H1 (cell line): ENCODE results near the gene SERGEF. TPM values are rescaled to one million over a fixed set of nuclear protein-coding genes. Genes with fewer than 3 reads are reported as not detected.

ENCODE experiments used
- BACH1 ChIP-seq: IDR thresholded peaks from 2 replicates; pipeline ENCODE4 v1.6.1; 2012; ENCODE audit warnings: low read length, improper control_type of control experiment
- JUN ChIP-seq: IDR thresholded peaks from 2 replicates; pipeline ENCODE4 v1.6.1; 2011; ENCODE audit warnings: low read depth, mild to moderate bottlenecking, improper control_type of control experiment, low read length
- NANOG ChIP-seq: IDR thresholded peaks from 2 replicates; pipeline ENCODE4 v1.6.1; 2011; ENCODE audit warnings: low read length, low read depth, mild to moderate bottlenecking, inconsistent platforms; ENCODE audit not compliant: insufficient read depth, poor library complexity, severe bottlenecking
- SP1 ChIP-seq: IDR thresholded peaks from 2 replicates; pipeline ENCODE4 v1.6.1; 2011; ENCODE audit warnings: low read depth, low read length
- TCF12 ChIP-seq: IDR thresholded peaks from 2 replicates; pipeline ENCODE4 v1.6.1; 2011; ENCODE audit warnings: low read depth, mild to moderate bottlenecking, low read length
- polyA plus RNA-seq, 7 experiments: library from polyadenylated mRNA; depleted of rRNA in 3 of 7; stranded (reverse) in 5 of 7; unstranded in 2 of 7; fragments of >200 nt in 5 of 7; fragments of 200-250 nt in 2 of 7; gene quantifications; 1 replicate in 5 of 7; 2 replicates in 1 of 7; 4 replicates in 1 of 7; pipeline versions ENCODE4 v1.2.1 to v1.2.3, GENCODE V29; 2011 to 2013; ENCODE audit warnings: missing spikeins in 2 of 7, mixed read lengths in 2 of 7
- total RNA-seq: library from RNA; stranded (reverse); fragmentation: NEBNext Ultra II Directional; extraction: Animal tissue kit (Norgen Biotek cat#: 25700); gene quantifications from 2 replicates; pipeline ENCODE4 v1.2.1, GENCODE V29; 2021
- TF ChIP-seq, protein P1 (sequence below): fragments of 300-600 bp; sonication (generic); IDR thresholded peaks from 2 replicates; pipeline ENCODE4 v1.7.1; 2012; ENCODE audit warnings: low read length, moderate library complexity, mild to moderate bottlenecking, inconsistent platforms; ENCODE audit not compliant: insufficient replicate concordance

SERGEF gene
- total and polyA plus RNA-seq, 2 of the 8 experiments (the other 6 are each of a cell fraction or from before 2014, with no cell fraction given), result 16.6 to 28.8 TPM

DNA sequence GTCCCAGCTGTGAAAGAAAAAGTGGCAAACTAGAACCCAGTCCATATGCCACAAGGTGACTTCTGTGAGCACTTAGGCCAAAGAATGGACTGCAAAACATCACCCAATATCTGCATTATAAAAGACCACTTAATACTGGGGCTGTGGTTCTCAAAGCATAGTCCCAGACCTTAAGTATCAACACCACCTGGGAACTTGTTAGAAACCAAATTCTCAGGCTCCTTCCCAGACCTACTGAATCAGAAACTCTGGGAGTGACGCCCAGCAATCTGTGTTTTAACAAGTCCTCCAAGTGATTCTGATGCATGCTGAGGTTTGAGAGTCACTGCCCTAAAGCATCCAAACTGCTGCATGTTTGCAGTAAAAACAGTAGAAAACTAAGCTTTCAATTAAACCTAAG, 81.3 kb downstream of the SERGEF start (continued):
- TF ChIP-seq, protein P1, sequence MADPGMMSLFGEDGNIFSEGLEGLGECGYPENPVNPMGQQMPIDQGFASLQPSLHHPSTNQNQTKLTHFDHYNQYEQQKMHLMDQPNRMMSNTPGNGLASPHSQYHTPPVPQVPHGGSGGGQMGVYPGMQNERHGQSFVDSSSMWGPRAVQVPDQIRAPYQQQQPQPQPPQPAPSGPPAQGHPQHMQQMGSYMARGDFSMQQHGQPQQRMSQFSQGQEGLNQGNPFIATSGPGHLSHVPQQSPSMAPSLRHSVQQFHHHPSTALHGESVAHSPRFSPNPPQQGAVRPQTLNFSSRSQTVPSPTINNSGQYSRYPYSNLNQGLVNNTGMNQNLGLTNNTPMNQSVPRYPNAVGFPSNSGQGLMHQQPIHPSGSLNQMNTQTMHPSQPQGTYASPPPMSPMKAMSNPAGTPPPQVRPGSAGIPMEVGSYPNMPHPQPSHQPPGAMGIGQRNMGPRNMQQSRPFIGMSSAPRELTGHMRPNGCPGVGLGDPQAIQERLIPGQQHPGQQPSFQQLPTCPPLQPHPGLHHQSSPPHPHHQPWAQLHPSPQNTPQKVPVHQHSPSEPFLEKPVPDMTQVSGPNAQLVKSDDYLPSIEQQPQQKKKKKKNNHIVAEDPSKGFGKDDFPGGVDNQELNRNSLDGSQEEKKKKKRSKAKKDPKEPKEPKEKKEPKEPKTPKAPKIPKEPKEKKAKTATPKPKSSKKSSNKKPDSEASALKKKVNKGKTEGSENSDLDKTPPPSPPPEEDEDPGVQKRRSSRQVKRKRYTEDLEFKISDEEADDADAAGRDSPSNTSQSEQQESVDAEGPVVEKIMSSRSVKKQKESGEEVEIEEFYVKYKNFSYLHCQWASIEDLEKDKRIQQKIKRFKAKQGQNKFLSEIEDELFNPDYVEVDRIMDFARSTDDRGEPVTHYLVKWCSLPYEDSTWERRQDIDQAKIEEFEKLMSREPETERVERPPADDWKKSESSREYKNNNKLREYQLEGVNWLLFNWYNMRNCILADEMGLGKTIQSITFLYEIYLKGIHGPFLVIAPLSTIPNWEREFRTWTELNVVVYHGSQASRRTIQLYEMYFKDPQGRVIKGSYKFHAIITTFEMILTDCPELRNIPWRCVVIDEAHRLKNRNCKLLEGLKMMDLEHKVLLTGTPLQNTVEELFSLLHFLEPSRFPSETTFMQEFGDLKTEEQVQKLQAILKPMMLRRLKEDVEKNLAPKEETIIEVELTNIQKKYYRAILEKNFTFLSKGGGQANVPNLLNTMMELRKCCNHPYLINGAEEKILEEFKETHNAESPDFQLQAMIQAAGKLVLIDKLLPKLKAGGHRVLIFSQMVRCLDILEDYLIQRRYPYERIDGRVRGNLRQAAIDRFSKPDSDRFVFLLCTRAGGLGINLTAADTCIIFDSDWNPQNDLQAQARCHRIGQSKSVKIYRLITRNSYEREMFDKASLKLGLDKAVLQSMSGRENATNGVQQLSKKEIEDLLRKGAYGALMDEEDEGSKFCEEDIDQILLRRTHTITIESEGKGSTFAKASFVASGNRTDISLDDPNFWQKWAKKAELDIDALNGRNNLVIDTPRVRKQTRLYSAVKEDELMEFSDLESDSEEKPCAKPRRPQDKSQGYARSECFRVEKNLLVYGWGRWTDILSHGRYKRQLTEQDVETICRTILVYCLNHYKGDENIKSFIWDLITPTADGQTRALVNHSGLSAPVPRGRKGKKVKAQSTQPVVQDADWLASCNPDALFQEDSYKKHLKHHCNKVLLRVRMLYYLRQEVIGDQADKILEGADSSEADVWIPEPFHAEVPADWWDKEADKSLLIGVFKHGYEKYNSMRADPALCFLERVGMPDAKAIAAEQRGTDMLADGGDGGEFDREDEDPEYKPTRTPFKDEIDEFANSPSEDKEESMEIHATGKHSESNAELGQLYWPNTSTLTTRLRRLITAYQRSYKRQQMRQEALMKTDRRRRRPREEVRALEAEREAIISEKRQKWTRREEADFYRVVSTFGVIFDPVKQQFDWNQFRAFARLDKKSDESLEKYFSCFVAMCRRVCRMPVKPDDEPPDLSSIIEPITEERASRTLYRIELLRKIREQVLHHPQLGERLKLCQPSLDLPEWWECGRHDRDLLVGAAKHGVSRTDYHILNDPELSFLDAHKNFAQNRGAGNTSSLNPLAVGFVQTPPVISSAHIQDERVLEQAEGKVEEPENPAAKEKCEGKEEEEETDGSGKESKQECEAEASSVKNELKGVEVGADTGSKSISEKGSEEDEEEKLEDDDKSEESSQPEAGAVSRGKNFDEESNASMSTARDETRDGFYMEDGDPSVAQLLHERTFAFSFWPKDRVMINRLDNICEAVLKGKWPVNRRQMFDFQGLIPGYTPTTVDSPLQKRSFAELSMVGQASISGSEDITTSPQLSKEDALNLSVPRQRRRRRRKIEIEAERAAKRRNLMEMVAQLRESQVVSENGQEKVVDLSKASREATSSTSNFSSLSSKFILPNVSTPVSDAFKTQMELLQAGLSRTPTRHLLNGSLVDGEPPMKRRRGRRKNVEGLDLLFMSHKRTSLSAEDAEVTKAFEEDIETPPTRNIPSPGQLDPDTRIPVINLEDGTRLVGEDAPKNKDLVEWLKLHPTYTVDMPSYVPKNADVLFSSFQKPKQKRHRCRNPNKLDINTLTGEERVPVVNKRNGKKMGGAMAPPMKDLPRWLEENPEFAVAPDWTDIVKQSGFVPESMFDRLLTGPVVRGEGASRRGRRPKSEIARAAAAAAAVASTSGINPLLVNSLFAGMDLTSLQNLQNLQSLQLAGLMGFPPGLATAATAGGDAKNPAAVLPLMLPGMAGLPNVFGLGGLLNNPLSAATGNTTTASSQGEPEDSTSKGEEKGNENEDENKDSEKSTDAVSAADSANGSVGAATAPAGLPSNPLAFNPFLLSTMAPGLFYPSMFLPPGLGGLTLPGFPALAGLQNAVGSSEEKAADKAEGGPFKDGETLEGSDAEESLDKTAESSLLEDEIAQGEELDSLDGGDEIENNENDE, result no peak
- TF ChIP-seq TCF12 (peak; percentile 88; the same call in 1 of the 2 replicates), JUN (no peak), BACH1 (no peak), SP1 (0 out of 2 replicates have a peak, but pooled peaks have one; percentile 39), NANOG (peak; percentile 48)
- TF ChIP-seq, all 59 proteins: peak for 3
